ENCODE results near the gene RPLP1.

DNA sequence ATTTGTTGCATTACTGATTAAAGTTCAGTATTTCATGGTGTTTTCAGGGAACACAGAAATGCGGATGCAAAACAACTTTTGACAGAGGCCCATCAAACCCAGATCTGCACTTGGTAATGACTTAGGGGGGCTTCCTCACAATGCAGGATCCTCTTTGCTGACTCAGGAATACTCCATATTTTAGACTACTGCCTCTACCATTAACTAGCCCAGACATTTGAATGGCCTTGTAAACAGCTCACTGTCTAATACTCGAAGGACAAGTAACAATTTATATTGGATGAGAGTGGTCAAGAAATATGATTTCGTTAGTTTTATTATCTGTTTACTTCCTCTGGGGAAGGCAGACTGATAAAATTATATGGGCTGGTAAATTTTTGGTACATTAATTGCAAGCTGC is 47.5 kb upstream of the RPLP1 start:
- TF ChIP-seq, protein P1, sequence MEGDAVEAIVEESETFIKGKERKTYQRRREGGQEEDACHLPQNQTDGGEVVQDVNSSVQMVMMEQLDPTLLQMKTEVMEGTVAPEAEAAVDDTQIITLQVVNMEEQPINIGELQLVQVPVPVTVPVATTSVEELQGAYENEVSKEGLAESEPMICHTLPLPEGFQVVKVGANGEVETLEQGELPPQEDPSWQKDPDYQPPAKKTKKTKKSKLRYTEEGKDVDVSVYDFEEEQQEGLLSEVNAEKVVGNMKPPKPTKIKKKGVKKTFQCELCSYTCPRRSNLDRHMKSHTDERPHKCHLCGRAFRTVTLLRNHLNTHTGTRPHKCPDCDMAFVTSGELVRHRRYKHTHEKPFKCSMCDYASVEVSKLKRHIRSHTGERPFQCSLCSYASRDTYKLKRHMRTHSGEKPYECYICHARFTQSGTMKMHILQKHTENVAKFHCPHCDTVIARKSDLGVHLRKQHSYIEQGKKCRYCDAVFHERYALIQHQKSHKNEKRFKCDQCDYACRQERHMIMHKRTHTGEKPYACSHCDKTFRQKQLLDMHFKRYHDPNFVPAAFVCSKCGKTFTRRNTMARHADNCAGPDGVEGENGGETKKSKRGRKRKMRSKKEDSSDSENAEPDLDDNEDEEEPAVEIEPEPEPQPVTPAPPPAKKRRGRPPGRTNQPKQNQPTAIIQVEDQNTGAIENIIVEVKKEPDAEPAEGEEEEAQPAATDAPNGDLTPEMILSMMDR (IDR thresholded peaks at IDR 0.05; ENCODE audit: low read depth, low read length): no peak
- TF ChIP-seq, protein P2, sequence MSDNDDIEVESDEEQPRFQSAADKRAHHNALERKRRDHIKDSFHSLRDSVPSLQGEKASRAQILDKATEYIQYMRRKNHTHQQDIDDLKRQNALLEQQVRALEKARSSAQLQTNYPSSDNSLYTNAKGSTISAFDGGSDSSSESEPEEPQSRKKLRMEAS (IDR thresholded peaks at IDR 0.05; ENCODE audit: low read depth, low read length): no peak

Data from NB4 (cell line).